Measurements from ENCODE around the gene PPA1. TPM values are rescaled to one million over a fixed set of nuclear protein-coding genes. Genes with fewer than 3 reads are reported as not detected.

The PPA1 gene
- polyA plus RNA-seq, 1 experiment = 49.8 TPM

- no peak overlapping the region for H3K4me3 ChIP-seq (ENCODE audit: low read depth, low read length)
- TF ChIP-seq CTCF (IDR thresholded peaks at IDR 0.05; ENCODE audit: insufficient read depth, low read depth, low read length) = no peak
- DNase-seq (ENCODE audit: low read depth) = no peak
- ChIA-PET CTCF (interaction anchor here (0.5 to 1.9 kb wide), 3 partner anchors 54 to 1765 kb away, joined by 3 to 10 read pairs (median 4); no protein-coding TSS in a partner anchor), POLR2A (no interaction called here)
- H3K36me3 ChIP-seq (ENCODE audit: control insufficient read depth, insufficient read depth, low read length) = peaks cover 4% of the 10 kb centered on the region
- no peaks in the 10 kb centered on the region for H3K27me3 ChIP-seq (ENCODE audit: control insufficient read depth, insufficient read depth, low read length)
Measured at GRCh38 chr10:70198696-70199466, 34.3 kb downstream of the PPA1 start.

GRCh38 chr10:70197235-70197945 lies 35.8 kb downstream of the PPA1 start:
- no peak for DNase-seq (ENCODE audit: low read depth)
- ChIA-PET POLR2A (no interaction called here), CTCF (interaction anchor here (0.7 to 1.7 kb wide), 4 partner anchors 25 to 411 kb away, joined by 3 to 8 read pairs (median 3); partner anchors contain the start of gene TYSND1)
- TF ChIP-seq CTCF (IDR thresholded peaks at IDR 0.05; ENCODE audit: insufficient read depth, low read depth, low read length) = no peak
- H3K36me3 ChIP-seq (ENCODE audit: control insufficient read depth, insufficient read depth, low read length) = peaks cover 1% of the 10 kb centered on the region; the same call in 1 of the 2 replicates
- no peaks in the 10 kb centered on the region for H3K27me3 ChIP-seq (ENCODE audit: control insufficient read depth, insufficient read depth, low read length)
- H3K4me3 ChIP-seq (ENCODE audit: low read depth, low read length) = no peak overlapping the region

GRCh38 chr10:70193391-70193844 lies 39.8 kb downstream of the PPA1 start:
- Histone ChIP-seq H3K27me3 (ENCODE audit: control insufficient read depth, insufficient read depth, low read length) (no peaks in the 10 kb centered on the region), H3K36me3 (ENCODE audit: control insufficient read depth, insufficient read depth, low read length) (no peaks in the 10 kb centered on the region), H3K4me3 (ENCODE audit: low read depth, low read length) (no peak overlapping the region)
- ChIA-PET POLR2A (no interaction called here), CTCF (interaction anchor here (0.7 to 4.0 kb wide), 4 partner anchors 24 to 194 kb away, joined by 3 to 32 read pairs (median 5); partner anchors contain the start of gene TYSND1)
- no peak for TF ChIP-seq CTCF (IDR thresholded peaks at IDR 0.05; ENCODE audit: insufficient read depth, low read depth, low read length)
- no peak for DNase-seq (ENCODE audit: low read depth)

- no peak for TF ChIP-seq CTCF (IDR thresholded peaks at IDR 0.05; ENCODE audit: insufficient read depth, low read depth, low read length)
- Histone ChIP-seq H3K27me3 (ENCODE audit: control insufficient read depth, insufficient read depth, low read length) (no peaks in the 10 kb centered on the region), H3K4me3 (ENCODE audit: low read depth, low read length) (no peak overlapping the region), H3K36me3 (ENCODE audit: control insufficient read depth, insufficient read depth, low read length) (no peaks in the 10 kb centered on the region)
- ChIA-PET POLR2A (interaction anchor here (1.8 kb wide), 1 partner anchor 22 kb away, joined by 12 read pairs; the partner anchor contains the start of gene SAR1A), CTCF (interaction anchor here (0.8 to 4.0 kb wide), 6 partner anchors 17 to 195 kb away, joined by 3 to 32 read pairs (median 6); partner anchors contain the start of gene TYSND1)
- no peak for DNase-seq (ENCODE audit: low read depth)
Measured at GRCh38 chr10:70192326-70192968, 40.8 kb downstream of the PPA1 start.

Data from BJ (cell line).